ENCODE measurements around the gene ADGRV1.

- TF ChIP-seq RAD21 (IDR thresholded peaks at IDR 0.05; ENCODE audit: low read depth) (no peak), TCF12 (IDR thresholded peaks at IDR 0.05; ENCODE audit: low read depth) (no peak), TEAD4 (IDR thresholded peaks at IDR 0.05) (no peak), YY1 (IDR thresholded peaks at IDR 0.05; ENCODE audit: low read depth) (no peak), FOXM1 (IDR thresholded peaks at IDR 0.05; ENCODE audit: borderline replicate concordance, low read depth) (no peak)
Measured at GRCh38 chr5:91114658-91115057, 556.1 kb downstream of the ADGRV1 start.
